Upper lobe of left lung (tissue), 4 donors: Measurements from ENCODE around the gene ROGDI.

Experiments
- POLR2A ChIP-seq, 4 donors: fragments of 450-650 bp; IDR thresholded peaks; one replicate each; pipeline ENCODE4 v1.5.1; 2016 to 2017; ENCODE audit warnings: antibody characterized with exemption in 4 of 4, mild to moderate bottlenecking in 2 of 4
- TF ChIP-seq, protein P1 (sequence below), 6 experiments: fragments of 450-650 bp in 4 of 6; fragments of 200-600 bp in 2 of 6; sonication (generic) in 2 of 6; IDR thresholded peaks; one replicate each; pipeline ENCODE4 v1.5.1; 2016 to 2019; ENCODE audit warnings: antibody characterized with exemption in 6 of 6

DNA sequence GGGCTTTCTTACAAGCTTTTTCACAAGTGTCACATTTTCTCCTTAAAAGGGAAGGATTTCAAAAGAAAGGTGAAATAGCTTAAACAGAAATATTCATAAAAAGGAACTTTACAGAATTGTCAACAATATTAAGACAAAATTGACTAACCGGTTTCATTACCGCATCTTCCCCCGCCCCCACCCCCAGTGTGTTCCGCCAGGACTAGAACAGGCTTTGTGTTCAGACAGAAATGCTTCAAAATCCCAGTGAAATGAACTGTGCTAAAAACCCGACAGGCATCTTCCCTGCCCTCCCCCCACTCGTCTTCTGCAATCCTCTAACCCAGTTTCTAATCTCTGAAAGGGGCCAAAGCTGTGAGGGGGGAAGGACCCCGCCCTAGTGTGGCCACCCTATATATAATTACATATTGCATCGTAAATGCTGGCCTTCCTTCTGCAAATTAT is 990 bp upstream of the ROGDI start:
- TF ChIP-seq, protein P1, sequence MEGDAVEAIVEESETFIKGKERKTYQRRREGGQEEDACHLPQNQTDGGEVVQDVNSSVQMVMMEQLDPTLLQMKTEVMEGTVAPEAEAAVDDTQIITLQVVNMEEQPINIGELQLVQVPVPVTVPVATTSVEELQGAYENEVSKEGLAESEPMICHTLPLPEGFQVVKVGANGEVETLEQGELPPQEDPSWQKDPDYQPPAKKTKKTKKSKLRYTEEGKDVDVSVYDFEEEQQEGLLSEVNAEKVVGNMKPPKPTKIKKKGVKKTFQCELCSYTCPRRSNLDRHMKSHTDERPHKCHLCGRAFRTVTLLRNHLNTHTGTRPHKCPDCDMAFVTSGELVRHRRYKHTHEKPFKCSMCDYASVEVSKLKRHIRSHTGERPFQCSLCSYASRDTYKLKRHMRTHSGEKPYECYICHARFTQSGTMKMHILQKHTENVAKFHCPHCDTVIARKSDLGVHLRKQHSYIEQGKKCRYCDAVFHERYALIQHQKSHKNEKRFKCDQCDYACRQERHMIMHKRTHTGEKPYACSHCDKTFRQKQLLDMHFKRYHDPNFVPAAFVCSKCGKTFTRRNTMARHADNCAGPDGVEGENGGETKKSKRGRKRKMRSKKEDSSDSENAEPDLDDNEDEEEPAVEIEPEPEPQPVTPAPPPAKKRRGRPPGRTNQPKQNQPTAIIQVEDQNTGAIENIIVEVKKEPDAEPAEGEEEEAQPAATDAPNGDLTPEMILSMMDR (IDR thresholded peaks at IDR 0.05) = no peak
- no peak for TF ChIP-seq POLR2A (IDR thresholded peaks at IDR 0.05)
